GM19043 (cell line): ENCODE measurements around the gene DNAJC18.

Experiments used
- ATAC-seq: cut with Tn5 transposase; IDR thresholded peaks from one replicate; pipeline ENCODE4 v1.9.1; 2021; ENCODE audit warnings: low read depth; ENCODE audit not compliant: unreplicated experiment

Gene DNAJC18

DNA sequence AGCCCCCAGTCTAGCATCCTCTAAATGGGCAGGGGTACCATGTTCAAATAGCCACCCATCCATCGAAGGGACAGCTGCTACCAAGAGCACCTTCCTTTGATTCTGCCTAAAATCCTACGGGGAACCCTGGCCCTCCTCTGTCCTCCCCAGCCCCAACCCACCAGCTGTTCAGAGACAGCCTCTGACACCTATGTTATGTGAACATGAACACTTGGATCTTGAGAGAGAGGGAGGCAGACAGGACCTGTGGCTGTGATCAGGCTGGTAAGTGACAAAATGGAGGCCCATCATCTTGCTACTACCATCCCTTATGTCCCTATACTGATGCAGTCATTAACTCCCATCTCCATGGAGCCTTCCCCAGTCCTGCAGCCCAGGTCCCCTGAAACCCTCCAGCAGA, 64.4 kb downstream of the DNAJC18 start:
- ATAC-seq, result no peak

DNA sequence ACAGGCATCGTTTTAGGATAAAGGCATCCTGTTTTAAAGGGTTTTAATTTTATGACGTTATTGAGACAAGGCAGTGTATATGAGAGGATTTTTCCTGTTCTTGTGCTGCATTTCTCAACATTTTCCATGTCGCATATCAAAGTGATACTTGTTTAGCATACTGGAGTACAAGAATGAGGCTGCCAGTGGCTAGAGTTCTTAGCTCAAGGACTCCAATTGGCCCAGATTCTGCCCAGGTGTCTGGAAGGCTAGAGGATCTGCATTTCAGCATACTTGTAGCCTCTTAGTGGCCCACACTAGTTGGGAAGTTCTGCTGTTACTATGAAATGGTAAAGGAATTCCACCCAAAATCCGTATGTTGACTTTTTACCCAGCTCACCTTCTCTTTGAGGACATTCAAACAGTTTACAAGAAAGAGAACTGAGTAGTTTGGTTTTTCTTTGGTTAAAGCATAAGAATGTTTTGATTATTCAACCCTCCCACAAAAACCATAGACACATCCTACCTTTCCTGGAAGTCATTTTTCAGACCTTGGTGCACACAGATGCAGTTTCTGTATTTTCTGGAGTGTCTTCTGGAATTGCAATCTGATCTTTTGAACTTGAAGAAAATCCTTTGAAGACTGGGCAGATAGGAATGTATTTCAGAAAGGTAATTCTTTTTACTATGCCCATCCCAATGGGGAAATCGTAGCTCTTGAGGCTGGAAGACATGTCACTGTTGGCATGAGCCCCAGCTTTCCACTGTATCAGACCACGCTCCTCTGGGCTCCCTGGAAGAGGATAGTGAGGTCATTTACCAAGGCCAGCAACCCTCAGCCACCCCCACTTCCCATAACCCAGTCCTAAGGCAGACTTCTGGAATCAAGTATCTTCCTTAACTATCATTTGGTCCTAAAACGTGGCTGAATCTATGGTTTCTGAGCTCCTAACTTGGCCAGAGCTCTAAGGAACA, 67.6 kb downstream of the DNAJC18 start:
- no peak for ATAC-seq

DNA sequence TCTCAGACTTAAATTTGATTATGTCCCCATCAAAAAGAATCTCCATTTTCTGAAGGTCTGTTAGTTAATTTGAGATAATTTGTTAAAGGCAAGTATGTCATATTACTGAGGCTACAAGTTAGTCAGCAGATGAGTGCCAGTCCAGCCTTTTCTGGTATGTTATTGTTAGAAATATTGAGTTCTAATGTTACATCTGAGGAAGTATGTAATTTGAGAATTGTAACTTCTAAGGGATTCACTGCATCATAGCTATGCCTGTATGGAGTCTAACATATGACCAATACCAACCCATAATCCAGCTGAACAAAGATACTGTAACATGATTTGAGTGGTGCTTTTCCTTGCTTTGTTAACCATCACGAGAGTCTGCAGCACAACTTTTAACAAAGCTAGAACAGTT, 70.1 kb downstream of the DNAJC18 start:
- ATAC-seq, result no peak

DNA sequence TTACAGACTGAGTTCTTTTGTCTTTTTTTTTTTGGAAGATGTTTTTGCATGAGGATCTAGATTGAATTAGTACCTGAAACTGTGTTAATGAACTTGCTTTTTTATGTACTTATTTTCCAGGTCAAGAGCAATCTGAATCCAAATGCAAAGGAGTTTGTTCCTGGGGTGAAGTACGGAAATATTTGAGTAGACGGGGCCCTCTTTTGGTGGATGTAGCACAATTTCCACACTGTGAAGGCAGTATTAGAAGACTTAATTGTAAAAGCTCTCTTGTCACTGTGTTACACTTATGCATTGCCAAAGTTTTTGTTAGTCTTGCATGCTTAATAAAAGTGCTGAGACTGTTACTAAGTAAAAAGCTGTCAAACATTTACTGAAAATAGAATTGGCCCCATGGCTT, 70.7 kb downstream of the DNAJC18 start:
- ATAC-seq, result no peak

DNA sequence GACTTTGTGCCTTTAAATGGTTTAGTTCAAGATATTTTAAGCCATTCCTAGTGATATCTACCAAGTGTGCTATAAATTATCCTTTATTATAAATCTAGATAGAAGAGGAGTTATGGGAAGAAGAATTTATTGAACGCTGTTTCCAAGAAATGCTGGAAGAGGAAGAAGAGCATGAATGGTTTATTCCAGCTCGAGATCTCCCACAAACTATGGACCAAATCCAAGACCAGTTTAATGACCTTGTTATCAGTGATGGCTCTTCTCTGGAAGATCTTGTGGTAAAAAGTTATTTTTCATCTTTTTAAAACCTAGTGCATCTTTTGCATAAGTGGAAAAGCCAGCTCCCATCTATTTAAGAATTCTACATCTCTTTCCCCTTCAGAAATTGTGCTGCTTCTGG, 74.9 kb downstream of the DNAJC18 start:
- no peak for ATAC-seq

DNA sequence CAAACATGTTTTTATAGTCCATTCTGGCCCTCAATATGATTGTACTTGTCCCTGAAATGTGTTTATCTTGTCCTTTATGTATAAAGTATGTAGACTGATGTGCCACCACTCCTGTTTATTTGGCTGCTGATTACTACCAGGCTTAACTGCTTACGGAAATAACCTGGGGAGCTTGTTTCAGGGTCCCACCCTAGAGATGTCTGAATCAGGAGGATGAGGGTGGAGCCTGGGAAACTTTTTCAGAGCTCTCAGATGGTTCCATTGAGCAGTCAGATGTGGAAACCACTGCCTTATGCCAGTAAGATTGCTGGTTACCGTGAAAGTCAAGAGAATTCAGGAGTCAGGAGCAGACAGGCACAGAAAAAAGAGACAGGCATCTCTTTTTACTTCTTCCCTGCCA, 75.4 kb downstream of the DNAJC18 start:
- ATAC-seq, result no peak

DNA sequence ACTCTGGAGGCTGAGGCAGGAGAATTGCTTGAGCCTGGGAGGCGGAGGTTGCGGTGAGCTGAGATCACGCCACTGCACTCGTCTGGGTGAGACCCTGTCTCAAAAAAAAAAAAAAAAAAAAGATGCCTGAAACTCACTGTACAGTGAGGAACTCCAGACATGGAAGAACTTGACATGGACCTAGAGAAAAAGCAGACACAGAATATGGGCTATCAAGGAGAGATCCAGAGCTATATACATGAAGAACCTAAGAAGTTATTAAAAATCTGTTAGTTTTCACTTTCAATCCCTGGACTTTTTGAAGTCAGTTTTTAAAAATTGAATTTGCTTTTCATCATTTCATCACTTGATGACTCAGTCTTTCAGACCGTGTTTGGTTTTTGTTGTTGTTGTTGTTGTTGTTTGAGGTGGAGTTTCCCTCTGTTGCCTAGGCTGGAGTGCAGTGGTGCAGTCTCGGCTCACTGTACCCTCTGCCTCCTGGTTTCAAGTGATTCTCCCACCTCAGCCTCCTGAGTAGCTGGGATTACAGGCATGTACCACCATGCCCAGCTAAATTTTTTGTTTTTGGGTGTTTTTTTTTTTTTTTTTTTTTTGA, 77.4 kb downstream of the DNAJC18 start:
- ATAC-seq, result no peak

DNA sequence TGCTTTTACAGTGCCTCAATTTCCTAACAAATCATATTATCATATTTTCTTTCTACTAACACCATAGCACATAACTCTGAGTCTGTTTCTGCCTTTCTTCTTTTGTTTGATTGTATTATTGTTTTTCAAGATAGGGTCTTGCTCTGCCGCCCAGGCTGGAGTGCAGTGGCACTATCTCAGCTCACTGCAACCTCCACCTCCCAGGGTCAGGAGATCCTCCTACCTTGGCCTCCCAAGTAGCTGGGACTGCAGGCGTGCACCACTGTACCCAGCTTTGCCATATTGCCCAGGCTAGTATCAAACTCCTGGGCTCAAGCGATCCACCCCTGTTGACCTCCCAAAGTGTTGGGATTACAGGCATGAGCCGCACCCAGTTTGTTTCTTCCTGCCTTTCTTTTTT, 78.9 kb downstream of the DNAJC18 start:
- no peak for ATAC-seq
